ENCODE measurements around the gene NAV2. TPM values are rescaled to one million over a fixed set of nuclear protein-coding genes. Genes with fewer than 3 reads are reported as not detected.

The NAV2 gene
- polyA plus RNA-seq, 4 donors, result 22.0 to 58.3 (median 35.5) TPM

DNA sequence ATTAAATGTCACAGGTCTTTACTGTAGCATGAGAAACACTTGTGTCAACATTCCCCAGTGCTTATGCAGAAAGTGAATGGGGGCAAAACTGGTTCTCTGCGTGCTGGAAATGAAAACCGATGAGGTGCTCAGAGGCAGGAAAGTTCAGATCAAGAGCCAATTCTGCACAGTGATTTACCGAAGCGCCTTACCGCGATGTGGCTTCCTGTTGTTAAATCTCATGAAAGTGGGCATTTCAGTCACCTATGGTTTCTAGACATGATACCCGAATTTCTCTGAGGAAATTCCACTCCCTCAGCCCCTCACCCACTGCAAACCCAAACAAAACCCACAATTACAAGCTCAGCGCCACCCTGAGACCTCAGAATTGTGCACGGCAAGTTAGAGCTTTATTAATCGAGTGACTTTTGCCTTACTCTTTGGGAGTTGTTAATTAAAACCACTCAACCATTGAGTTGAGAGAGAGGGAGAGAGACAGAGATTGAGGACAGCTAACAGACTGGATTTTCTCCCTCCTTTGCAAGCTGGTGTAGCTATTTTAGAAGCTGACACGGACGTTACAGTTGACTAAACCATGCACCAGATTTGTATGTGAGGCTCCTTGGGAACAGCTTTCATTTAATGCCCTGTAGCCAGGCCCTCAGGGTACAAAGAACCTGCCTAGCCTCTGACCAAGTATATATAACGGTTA lies 251.2 kb downstream of the NAV2 start:
- DNase-seq (ENCODE audit: low read depth in 4 of 4, low spot score in 3 of 4), result no peak

DNA sequence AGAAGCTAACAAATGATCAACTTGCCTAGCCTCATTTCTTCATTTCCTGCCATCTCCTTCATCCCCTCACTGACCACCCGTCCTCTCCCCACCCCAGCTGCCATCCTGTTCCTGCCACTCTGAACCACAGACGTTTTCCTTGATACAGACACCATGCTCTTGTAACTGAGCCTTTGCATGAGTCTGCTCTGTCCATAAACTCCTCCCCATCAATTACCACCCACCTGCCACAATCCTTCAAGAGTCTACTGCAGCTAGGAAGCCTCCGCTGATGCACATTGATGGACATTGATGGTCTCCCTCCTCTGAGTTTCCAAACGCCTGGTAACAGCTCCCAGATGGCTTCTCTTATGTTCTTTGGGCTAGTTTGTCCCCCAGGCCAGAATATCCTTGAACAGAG lies 253.8 kb downstream of the NAV2 start:
- DNase-seq (ENCODE audit: low read depth in 4 of 4, low spot score in 3 of 4), result no peak

DNA sequence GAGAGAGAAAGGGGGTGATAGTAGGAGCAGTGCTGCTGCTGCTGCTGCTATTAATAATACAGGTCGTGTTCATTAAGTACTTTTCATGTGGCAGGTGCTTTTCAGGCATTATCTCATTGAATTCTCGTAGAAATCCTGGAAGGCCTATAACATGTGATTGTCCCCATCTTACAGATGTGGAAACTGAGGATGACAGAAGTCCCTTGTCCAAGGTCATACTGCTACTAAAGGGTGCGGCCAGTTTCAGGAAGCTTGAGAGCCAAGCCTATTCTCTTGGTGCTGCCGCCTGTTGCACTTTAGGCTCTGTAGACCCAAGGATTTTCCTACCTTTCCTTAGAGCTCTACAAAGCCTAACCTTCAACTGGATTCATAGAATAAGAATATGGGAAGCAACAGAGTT lies 254.3 kb downstream of the NAV2 start:
- DNase-seq (ENCODE audit: low read depth in 4 of 4, low spot score in 3 of 4), result no peak

- no peak for DNase-seq (ENCODE audit: low read depth in 4 of 4, low spot score in 3 of 4)
Measured at GRCh38 chr11:19967787-19968186, 255.2 kb downstream of the NAV2 start.

- DNase-seq (ENCODE audit: low read depth in 4 of 4, low spot score in 3 of 4), result no peak
Measured at GRCh38 chr11:19968860-19969259, 256.2 kb downstream of the NAV2 start.

GRCh38 chr11:19970944-19971343 lies 258.3 kb downstream of the NAV2 start:
- no peak for DNase-seq (ENCODE audit: low read depth in 4 of 4, low spot score in 3 of 4)

DNA sequence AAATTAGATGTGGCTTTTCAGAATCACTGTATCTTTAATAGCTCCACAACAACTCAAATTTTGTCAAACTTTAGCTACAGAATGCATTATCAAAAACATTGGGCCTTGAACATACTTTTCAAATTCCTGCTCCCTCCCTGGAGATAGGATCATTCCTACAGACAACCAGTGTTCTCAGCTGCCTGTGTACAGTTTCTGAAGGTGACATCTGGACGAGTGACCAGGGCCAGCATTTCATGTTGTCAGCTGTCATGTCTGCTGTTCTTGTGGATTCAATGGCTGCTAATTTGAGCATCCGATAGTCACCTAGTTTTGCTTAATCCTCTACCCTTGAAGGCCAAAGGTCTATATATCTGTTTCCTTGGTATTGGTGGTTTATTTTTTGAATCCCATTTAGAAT lies 259.5 kb downstream of the NAV2 start:
- DNase-seq (ENCODE audit: low read depth in 4 of 4, low spot score in 3 of 4), result no peak

GRCh38 chr11:19972651-19973050 lies 260.0 kb downstream of the NAV2 start:
- no peak for DNase-seq (ENCODE audit: low read depth in 4 of 4, low spot score in 3 of 4)

- no peak for DNase-seq (ENCODE audit: low read depth in 4 of 4, low spot score in 3 of 4)
Measured at GRCh38 chr11:19973136-19973635, 260.5 kb downstream of the NAV2 start.

DNA sequence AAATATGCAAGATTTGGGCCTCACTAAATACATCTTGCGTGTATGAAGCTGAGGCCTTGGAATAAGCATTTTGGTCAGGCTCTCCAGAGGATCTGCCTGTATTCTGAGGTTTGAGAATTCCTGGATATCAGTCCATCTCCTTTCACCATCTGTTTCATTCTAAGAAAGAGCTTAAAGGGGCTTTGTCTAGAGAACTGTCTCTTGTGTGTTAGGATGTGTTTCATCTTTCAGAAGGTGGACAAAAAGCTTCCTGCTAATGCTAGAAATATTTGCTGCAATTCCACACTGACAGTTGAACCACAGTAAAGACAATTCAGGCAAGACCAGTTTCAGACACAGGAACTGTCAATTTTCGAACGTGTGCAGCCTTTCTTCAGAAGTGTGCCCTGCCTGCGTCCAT lies 262.2 kb downstream of the NAV2 start:
- DNase-seq (ENCODE audit: low read depth in 4 of 4, low spot score in 3 of 4), result no peak

- DNase-seq (ENCODE audit: low read depth in 4 of 4, low spot score in 3 of 4), result no peak
Measured at GRCh38 chr11:19975414-19975990, 262.9 kb downstream of the NAV2 start.

GRCh38 chr11:19976281-19976941 lies 263.8 kb downstream of the NAV2 start:
- no peak for DNase-seq (ENCODE audit: low read depth in 4 of 4, low spot score in 3 of 4)

DNA sequence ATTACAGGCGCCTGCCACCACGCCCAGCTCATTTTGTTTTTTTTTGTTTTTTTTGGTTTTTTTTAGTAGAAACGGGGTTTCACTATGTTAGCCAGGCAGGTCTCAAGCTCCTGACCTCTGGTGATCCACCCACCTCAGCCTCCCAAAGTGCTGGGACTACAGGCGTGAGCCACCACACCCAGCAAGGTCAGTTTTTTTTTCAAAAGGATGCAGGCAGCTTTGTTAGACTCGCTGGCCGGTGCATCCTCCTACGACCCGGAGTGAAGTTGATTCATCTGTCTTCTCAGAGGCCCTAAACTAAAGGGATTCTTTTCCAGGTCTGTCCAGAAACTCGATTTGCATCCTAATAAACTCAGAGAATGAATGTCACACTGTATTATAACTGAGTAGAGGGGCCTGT lies 265.3 kb downstream of the NAV2 start:
- no peak for DNase-seq (ENCODE audit: low read depth in 4 of 4, low spot score in 3 of 4)

DNA sequence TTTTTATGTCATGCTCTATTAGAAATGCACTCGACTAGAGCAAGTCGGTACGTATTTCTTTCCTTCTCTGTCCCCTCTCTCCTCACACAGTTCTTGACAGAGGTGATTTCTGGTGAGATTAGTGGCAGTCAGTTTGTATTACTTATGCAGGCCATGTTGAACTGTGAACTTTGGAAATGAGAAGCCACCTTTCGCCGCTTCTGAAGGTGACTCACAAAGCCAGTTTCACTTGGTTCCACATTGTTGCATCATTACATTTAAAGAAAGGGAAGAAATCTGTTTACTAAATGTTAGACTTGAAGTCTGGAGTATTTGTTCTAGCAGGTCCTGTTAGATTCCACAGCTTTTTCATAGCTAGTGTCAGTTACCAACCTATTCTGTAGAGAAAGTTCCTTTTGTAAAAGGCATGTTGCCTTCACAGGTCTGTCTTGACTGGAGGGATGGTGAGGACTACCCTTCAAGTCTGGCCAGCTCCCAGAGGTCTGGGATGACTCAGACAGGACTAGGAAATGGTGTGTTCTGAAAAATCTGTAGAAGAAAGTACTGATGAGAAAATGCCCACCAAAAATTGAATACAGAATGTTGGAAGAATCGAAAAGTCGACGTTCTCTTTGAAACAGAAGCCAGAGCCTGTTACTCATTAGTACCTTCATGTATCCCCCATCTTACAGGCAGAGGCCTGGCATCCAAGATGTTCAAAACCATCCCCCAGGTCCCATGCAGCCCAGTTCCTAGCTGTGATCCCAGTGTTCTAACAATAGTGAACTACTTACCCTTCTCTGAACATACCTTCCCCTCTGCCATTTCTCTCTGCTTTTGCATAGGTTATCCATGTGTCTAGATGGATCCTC lies 266.3 kb downstream of the NAV2 start:
- no peak for DNase-seq (ENCODE audit: low read depth in 4 of 4, low spot score in 3 of 4)

DNA sequence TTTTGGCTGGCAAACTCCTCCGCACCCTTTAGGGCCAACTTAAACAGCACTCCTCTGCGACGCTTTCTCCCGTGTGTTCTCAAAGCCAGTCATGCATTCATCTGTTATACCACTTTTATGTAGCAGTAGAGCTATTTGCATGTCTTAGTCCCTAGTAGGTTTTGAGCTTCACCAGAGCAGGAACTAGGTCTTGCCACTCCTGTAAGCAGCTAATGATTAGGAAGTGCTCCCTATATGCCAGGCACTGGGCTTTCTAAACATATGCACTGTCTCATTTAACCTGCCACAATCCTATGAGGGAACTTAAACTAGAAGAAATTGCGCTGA lies 266.8 kb downstream of the NAV2 start:
- no peak for DNase-seq (ENCODE audit: low read depth in 4 of 4, low spot score in 3 of 4)

DNA sequence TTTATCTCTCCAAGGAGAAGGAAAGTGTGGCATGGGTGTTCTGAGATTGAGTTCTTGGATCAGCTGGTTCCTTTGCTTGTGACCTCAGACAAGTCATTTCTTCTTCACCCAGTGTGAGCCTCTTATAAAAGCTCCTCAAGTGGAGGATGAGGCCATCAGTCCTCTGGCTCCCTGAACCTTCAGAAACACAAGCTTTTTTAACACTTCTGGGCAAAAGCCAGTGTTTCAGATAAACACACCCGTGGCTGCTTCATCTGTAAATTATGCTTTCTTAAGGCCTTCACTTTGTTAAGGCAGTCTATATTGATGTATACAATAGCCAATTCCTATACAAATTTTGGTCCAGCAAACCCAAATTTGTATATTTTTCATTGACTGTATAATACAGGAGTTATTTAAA lies 267.8 kb downstream of the NAV2 start:
- DNase-seq (ENCODE audit: low read depth in 4 of 4, low spot score in 3 of 4), result no peak

DNA sequence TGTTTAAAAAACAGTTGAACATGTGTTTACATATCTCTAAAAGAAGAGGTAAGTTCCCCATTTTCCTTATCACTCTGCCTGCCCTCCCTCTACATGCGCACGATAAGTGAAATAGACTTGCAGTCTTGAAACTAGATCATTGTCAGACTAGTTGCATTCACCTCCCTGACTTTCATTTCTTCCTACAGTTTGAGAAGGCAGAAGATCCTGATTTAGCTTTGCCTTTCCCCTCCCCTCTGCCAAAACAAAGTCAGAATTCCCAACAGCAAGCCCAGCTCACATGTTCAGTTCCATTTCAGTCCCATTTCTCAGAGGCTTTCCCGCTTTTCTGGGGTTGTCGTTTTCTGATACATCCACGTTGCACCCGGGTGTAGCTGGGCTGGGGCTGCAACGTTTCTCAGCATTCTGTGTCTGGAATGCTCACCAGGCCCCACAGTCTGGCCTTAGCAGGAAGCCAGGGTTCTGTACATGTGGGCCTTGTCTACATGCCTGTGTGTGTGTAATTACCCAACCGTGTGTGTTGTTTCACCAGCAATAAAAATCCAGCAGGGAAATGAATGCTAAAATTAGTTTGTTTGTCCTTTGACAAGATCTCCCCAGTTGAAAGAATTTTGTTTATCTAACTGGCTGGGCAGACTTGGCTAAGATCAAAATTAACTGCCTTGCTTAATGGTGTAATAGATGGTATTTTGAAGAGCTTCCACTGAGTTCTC lies 268.5 kb downstream of the NAV2 start:
- DNase-seq (ENCODE audit: low read depth in 4 of 4, low spot score in 3 of 4), result no peak

GRCh38 chr11:19982774-19983495 lies 270.3 kb downstream of the NAV2 start:
- no peak for DNase-seq (ENCODE audit: low read depth in 4 of 4, low spot score in 3 of 4)

DNA sequence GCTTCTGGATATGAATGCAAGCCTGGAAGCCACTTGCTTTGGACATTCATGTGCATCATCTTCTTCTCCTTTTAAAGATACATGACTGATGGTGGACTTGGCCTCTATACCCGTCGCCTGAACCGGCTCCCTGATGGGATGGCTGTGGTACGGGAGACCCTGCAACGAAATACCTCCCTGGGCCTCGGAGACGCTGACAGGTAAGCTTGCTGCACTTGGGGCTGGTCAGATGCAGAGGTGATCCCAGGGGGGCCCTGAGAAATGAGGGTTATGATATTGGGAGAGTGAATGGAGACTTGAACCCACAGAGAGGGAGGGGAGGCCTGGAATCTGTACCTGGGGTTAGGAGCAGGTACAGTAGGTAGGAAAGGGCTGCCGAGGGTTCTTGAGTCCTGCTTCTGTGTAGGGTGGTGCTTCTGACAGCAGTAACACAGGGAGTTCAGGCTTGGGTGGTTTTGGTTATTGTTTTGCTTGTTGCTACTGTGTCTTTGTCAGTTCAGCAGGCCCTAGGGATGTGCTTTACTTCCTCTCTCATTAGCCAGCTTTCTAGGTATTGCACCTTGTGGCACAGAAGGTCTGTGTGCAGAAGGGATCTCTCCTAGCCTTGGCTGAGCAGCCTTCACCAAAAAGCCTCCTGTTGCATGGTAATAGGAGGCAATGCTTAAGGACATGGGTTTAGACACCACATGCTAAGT lies 271.6 kb downstream of the NAV2 start:
- DNase-seq (ENCODE audit: low read depth in 4 of 4, low spot score in 3 of 4), result no peak

Data from left renal pelvis (tissue), 4 donors.